ENCODE data around the gene SYDE2. TPM values are rescaled to one million over a fixed set of nuclear protein-coding genes. Genes with fewer than 3 reads are reported as not detected.

SYDE2 gene
- total RNA-seq, 2 donors from 2014 or later, result 12.2 to 17.5 TPM

- Histone ChIP-seq H3K9me3 (no peaks in the 10 kb centered on the region), H3K36me3 (replicated peaks in 1 of 2; ENCODE audit: insufficient read depth in 1 of 2, low read depth in 2 of 2) (no peaks in the 10 kb centered on the region), H3K27me3 (no peaks in the 10 kb centered on the region), H3K4me1 (peaks cover 16% of the 10 kb centered on the region), H3K4me3 (no peak overlapping the region), H3K27ac (no peak overlapping the region)
- DNase-seq (no peak), ATAC-seq (no peak)
- WGBS, 2 donors, result 70 to 81% methylated on average over 4 of the region's 4 CpGs
- TF ChIP-seq POLR2A (IDR thresholded peaks at IDR 0.05), result no peak
- TF ChIP-seq, protein P1, sequence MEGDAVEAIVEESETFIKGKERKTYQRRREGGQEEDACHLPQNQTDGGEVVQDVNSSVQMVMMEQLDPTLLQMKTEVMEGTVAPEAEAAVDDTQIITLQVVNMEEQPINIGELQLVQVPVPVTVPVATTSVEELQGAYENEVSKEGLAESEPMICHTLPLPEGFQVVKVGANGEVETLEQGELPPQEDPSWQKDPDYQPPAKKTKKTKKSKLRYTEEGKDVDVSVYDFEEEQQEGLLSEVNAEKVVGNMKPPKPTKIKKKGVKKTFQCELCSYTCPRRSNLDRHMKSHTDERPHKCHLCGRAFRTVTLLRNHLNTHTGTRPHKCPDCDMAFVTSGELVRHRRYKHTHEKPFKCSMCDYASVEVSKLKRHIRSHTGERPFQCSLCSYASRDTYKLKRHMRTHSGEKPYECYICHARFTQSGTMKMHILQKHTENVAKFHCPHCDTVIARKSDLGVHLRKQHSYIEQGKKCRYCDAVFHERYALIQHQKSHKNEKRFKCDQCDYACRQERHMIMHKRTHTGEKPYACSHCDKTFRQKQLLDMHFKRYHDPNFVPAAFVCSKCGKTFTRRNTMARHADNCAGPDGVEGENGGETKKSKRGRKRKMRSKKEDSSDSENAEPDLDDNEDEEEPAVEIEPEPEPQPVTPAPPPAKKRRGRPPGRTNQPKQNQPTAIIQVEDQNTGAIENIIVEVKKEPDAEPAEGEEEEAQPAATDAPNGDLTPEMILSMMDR (IDR thresholded peaks at IDR 0.05), result no peak
- intact Hi-C loops (cut with DNase I), result loop anchor here (5.0 kb wide), 1 partner anchor 132 kb away; no protein-coding TSS in a partner anchor
These were observed 43.6 kb upstream of the SYDE2 start for GRCh38 chr1:85244271-85245061.

GRCh38 chr1:85243372-85243771, 42.6 kb upstream of the SYDE2 start:
- H3K27me3 ChIP-seq, result no peaks in the 10 kb centered on the region
- DNase-seq (no peak), ATAC-seq (no peak)
- no peaks in the 10 kb centered on the region for H3K36me3 ChIP-seq (replicated peaks in 1 of 2; ENCODE audit: insufficient read depth in 1 of 2, low read depth in 2 of 2)
- H3K4me1 ChIP-seq, result peaks cover 16% of the 10 kb centered on the region
- no peak overlapping the region for H3K27ac ChIP-seq
- intact Hi-C loops (cut with DNase I), result no loop called here
- TF ChIP-seq, protein P1 (IDR thresholded peaks at IDR 0.05), result no peak
- TF ChIP-seq POLR2A (IDR thresholded peaks at IDR 0.05), result no peak
- H3K9me3 ChIP-seq, result no peaks in the 10 kb centered on the region
- H3K4me3 ChIP-seq, result no peak overlapping the region

DNA sequence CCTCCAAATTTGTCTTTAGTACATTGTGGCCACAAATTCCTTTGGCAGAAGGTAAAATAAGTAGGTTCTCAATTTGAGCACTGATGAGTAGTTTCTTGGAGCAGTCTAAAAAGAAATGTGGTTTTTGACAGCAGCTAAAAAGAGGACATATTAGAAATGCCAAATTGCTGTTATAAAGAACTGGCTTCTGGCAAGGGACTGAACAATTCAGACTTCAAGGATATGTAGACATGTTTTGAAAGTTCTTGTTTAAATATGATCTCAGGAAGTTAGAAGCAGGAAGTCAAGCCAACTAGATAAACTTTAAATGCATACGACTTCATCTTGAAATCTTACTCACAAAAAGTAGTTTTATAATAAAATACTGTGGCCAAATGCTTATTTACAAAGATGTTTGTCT, 39.8 kb upstream of the SYDE2 start:
- Histone ChIP-seq H3K9me3 (no peaks in the 10 kb centered on the region), H3K27ac (peak overlapping the region; percentile 28 to 75 (median 51))
- no peak for DNase-seq

GRCh38 chr1:85240174-85240601, 39.4 kb upstream of the SYDE2 start:
- TF ChIP-seq POLR2A (IDR thresholded peaks at IDR 0.05), result no peak
- TF ChIP-seq, protein P1 (IDR thresholded peaks at IDR 0.05), result peak in 4 of 7 experiments; percentile 31 to 49 (median 48)
- H3K27me3 ChIP-seq, result no peaks in the 10 kb centered on the region
- H3K27ac ChIP-seq, result peak overlapping the region in 3 of 4 donors; percentile 28 to 75 (median 49)
- H3K4me1 ChIP-seq, result peaks cover 26% of the 10 kb centered on the region
- intact Hi-C loops (cut with DNase I), result no loop called here
- H3K9me3 ChIP-seq, result no peaks in the 10 kb centered on the region
- peak; percentile 77 for ATAC-seq
- no peak overlapping the region for H3K4me3 ChIP-seq
- peak; percentile 21 to 51 (median 43) for DNase-seq
- no peaks in the 10 kb centered on the region for H3K36me3 ChIP-seq (replicated peaks in 1 of 2; ENCODE audit: insufficient read depth in 1 of 2, low read depth in 2 of 2)
- WGBS, 2 donors, result 14 to 22% methylated on average over 1 of the region's 1 CpG

More for the DNA sequence above, 39.8 kb upstream of the SYDE2 start:
- no peaks in the 10 kb centered on the region for H3K27me3 ChIP-seq
- peak; percentile 54 for ATAC-seq
- intact Hi-C loops (cut with DNase I), result no loop called here
- no peak overlapping the region for H3K4me3 ChIP-seq
- peaks cover 26% of the 10 kb centered on the region for H3K4me1 ChIP-seq
- no peaks in the 10 kb centered on the region for H3K36me3 ChIP-seq (replicated peaks in 1 of 2; ENCODE audit: insufficient read depth in 1 of 2, low read depth in 2 of 2)
- TF ChIP-seq POLR2A (IDR thresholded peaks at IDR 0.05), result no peak
- TF ChIP-seq, protein P1 (IDR thresholded peaks at IDR 0.05), result no peak
- WGBS, 2 donors, result 3 to 12% methylated on average over 1 of the region's 1 CpG
